Sigmoid colon (tissue), 4 donors: Measurements from ENCODE around the gene ARL8A.

Experiments used
- POLR2A ChIP-seq, 2 donors: fragments of 450-650 bp; IDR thresholded peaks; one replicate each; pipeline ENCODE4 v1.6.1; 2016; ENCODE audit warnings: antibody characterized with exemption in 2 of 2, mild to moderate bottlenecking in 2 of 2, moderate library complexity in 2 of 2
- POLR2AphosphoS5 ChIP-seq, 4 donors: sonication (generic); formaldehyde crosslinking; IDR thresholded peaks; one replicate each; pipeline ENCODE4 v1.6.1; 2017; ENCODE audit warnings: antibody characterized with exemption in 4 of 4
- TF ChIP-seq, protein P1 (sequence below), 4 experiments: fragments of 450-650 bp in 3 of 4; fragments of 200-600 bp in 1 of 4; IDR thresholded peaks; one replicate each; pipeline ENCODE4 v1.5.1; 2016 to 2019; ENCODE audit warnings: antibody characterized with exemption in 4 of 4, mild to moderate bottlenecking in 3 of 4, moderate library complexity in 2 of 4

DNA sequence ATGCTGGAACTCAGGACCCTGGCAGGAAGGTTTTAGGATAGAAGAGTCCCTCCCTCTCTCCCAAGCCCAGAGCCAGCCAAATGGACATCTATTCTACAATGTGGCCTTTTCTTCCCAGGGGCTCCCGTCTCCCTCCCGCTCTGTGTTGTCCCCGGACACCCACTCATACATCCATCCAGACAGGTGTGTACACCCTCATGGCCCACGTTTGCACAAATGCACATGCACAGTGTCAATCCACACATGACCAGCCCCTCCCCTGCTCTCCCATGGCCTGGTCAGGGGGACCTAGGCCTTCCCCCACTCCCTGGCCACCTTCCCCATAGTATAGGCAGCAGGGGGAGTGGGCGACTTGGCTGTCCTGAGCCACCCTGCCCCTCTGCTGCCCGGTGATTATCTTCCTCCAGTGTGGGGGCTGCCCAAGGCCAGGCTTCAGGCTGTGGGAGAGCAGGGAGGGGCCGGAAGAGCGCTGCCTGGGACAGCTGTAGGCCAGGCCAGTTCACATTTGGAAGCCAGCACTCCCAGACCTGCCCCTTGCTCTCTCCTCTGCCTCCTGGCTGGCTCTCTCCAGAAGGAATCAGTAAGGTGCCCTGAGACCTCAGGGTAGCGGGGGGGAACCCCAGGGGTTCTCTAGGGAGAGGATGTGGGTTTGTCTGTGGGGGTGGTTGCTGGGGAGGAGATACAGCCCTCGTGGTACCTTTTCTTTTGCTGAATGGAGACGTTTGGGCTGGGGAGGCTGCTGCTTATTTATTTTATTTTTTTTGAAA lies 19.9 kb upstream of the ARL8A start:
- TF ChIP-seq POLR2A (IDR thresholded peaks at IDR 0.05) = no peak
- TF ChIP-seq, protein P1, sequence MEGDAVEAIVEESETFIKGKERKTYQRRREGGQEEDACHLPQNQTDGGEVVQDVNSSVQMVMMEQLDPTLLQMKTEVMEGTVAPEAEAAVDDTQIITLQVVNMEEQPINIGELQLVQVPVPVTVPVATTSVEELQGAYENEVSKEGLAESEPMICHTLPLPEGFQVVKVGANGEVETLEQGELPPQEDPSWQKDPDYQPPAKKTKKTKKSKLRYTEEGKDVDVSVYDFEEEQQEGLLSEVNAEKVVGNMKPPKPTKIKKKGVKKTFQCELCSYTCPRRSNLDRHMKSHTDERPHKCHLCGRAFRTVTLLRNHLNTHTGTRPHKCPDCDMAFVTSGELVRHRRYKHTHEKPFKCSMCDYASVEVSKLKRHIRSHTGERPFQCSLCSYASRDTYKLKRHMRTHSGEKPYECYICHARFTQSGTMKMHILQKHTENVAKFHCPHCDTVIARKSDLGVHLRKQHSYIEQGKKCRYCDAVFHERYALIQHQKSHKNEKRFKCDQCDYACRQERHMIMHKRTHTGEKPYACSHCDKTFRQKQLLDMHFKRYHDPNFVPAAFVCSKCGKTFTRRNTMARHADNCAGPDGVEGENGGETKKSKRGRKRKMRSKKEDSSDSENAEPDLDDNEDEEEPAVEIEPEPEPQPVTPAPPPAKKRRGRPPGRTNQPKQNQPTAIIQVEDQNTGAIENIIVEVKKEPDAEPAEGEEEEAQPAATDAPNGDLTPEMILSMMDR (IDR thresholded peaks at IDR 0.05) = no peak
- no peak for TF ChIP-seq POLR2AphosphoS5 (IDR thresholded peaks at IDR 0.05)
